IgD-negative memory B cell (primary cell): Measurements from ENCODE around the gene TMPRSS5. TPM values are rescaled to one million over a fixed set of nuclear protein-coding genes. Genes with fewer than 3 reads are reported as not detected.
A peak's percentile ranks its signal among the peaks of the same experiment; 100 is the strongest.

Experiments
- H3K27ac Mint-ChIP-seq, 3 donors: one replicate each; pipeline ENCODE4 v1.8.0; 2020 to 2022; ENCODE audit warnings: mild to moderate bottlenecking in 3 of 3, mixed read lengths in 3 of 3, moderate library complexity in 1 of 3
- H3K27me3 Mint-ChIP-seq: one replicate; pipeline ENCODE4 v1.8.0; 2021; ENCODE audit warnings: mixed read lengths
- H3K36me3 Mint-ChIP-seq: one replicate; pipeline ENCODE4 v1.8.0; 2020; ENCODE audit warnings: mild to moderate bottlenecking, mixed read lengths
- H3K4me1 Mint-ChIP-seq, 3 donors: one replicate each; pipeline ENCODE4 v1.8.0; 2020 to 2022; ENCODE audit warnings: mixed read lengths in 3 of 3, mild to moderate bottlenecking in 1 of 3
- H3K4me3 Mint-ChIP-seq, 4 donors: one replicate each; pipeline ENCODE4 v1.8.0; 2020 to 2022; ENCODE audit warnings: mild to moderate bottlenecking in 4 of 4, mixed read lengths in 4 of 4, moderate library complexity in 3 of 4
- H3K9me3 Mint-ChIP-seq, 3 donors: one replicate each; pipeline ENCODE4 v1.8.0; 2020 to 2021; ENCODE audit warnings: mixed read lengths in 3 of 3, mild to moderate bottlenecking in 1 of 3
- polyA plus RNA-seq: library from polyadenylated mRNA; unstranded; fragments of 300-500 nt; fragmentation: Illumina TruSeq; gene quantifications from one replicate; pipeline ENCODE4 v1.2.3, GENCODE V29; 2021

TMPRSS5 gene
- polyA plus RNA-seq, 1 donor from 2014 or later, result not detected

GRCh38 chr11:113667801-113668200 lies 38.3 kb downstream of the TMPRSS5 start:
- H3K27me3 Mint-ChIP-seq, result peaks cover 6% of the 10 kb centered on the region
- H3K27ac Mint-ChIP-seq, result no peak overlapping the region
- H3K36me3 Mint-ChIP-seq, result no peaks in the 10 kb centered on the region
- no peak overlapping the region for H3K4me3 Mint-ChIP-seq
- H3K9me3 Mint-ChIP-seq, result peaks cover 4 to 27% (median 19%) of the 10 kb centered on the region in 3 donors
- H3K4me1 Mint-ChIP-seq, result no peaks in the 10 kb centered on the region

GRCh38 chr11:113666584-113666983 lies 39.5 kb downstream of the TMPRSS5 start:
- no peak overlapping the region for H3K4me3 Mint-ChIP-seq
- H3K36me3 Mint-ChIP-seq, result no peaks in the 10 kb centered on the region
- no peaks in the 10 kb centered on the region for H3K4me1 Mint-ChIP-seq
- H3K9me3 Mint-ChIP-seq, result peaks cover 4 to 27% (median 19%) of the 10 kb centered on the region in 3 donors
- H3K27me3 Mint-ChIP-seq, result peaks cover 6% of the 10 kb centered on the region
- H3K27ac Mint-ChIP-seq, result no peak overlapping the region

GRCh38 chr11:113664981-113665710 lies 41.0 kb downstream of the TMPRSS5 start:
- Mint-ChIP-seq H3K4me1 (no peaks in the 10 kb centered on the region), H3K27me3 (peaks cover 6% of the 10 kb centered on the region), H3K36me3 (no peaks in the 10 kb centered on the region), H3K9me3 (peaks cover 4 to 27% (median 19%) of the 10 kb centered on the region in 3 donors), H3K27ac (no peak overlapping the region), H3K4me3 (no peak overlapping the region)

GRCh38 chr11:113664069-113664980 lies 41.8 kb downstream of the TMPRSS5 start:
- no peaks in the 10 kb centered on the region for H3K4me1 Mint-ChIP-seq
- H3K4me3 Mint-ChIP-seq, result no peak overlapping the region
- peaks cover 4 to 27% (median 19%) of the 10 kb centered on the region in 3 donors for H3K9me3 Mint-ChIP-seq
- H3K27me3 Mint-ChIP-seq, result peaks cover 6% of the 10 kb centered on the region
- H3K36me3 Mint-ChIP-seq, result no peaks in the 10 kb centered on the region
- H3K27ac Mint-ChIP-seq, result no peak overlapping the region

GRCh38 chr11:113663567-113663966 lies 42.5 kb downstream of the TMPRSS5 start:
- no peaks in the 10 kb centered on the region for H3K4me1 Mint-ChIP-seq
- H3K9me3 Mint-ChIP-seq, result peaks cover 4 to 27% (median 19%) of the 10 kb centered on the region in 3 donors
- H3K4me3 Mint-ChIP-seq, result no peak overlapping the region
- H3K27me3 Mint-ChIP-seq, result peaks cover 6% of the 10 kb centered on the region
- no peaks in the 10 kb centered on the region for H3K36me3 Mint-ChIP-seq
- no peak overlapping the region for H3K27ac Mint-ChIP-seq

- H3K4me3 Mint-ChIP-seq, result no peak overlapping the region
- H3K36me3 Mint-ChIP-seq, result no peaks in the 10 kb centered on the region
- H3K9me3 Mint-ChIP-seq, result peaks cover 0 to 5% (median 0%) of the 10 kb centered on the region in 3 donors
- H3K4me1 Mint-ChIP-seq, result no peaks in the 10 kb centered on the region
- peaks cover 23% of the 10 kb centered on the region for H3K27me3 Mint-ChIP-seq
- H3K27ac Mint-ChIP-seq, result no peak overlapping the region
Observed at GRCh38 chr11:113655771-113656170, 50.3 kb downstream of the TMPRSS5 start.

GRCh38 chr11:113651023-113651422 lies 55.1 kb downstream of the TMPRSS5 start:
- Mint-ChIP-seq H3K9me3 (peaks cover 0 to 5% (median 0%) of the 10 kb centered on the region in 3 donors), H3K27me3 (peaks cover 19% of the 10 kb centered on the region), H3K4me3 (no peak overlapping the region), H3K36me3 (no peaks in the 10 kb centered on the region), H3K27ac (peak overlapping the region in 1 of 3 donors; percentile 68), H3K4me1 (no peaks in the 10 kb centered on the region)

GRCh38 chr11:113649311-113649710 lies 56.8 kb downstream of the TMPRSS5 start:
- Mint-ChIP-seq H3K4me3 (no peak overlapping the region), H3K4me1 (no peaks in the 10 kb centered on the region), H3K27me3 (peaks cover 15% of the 10 kb centered on the region), H3K36me3 (no peaks in the 10 kb centered on the region), H3K27ac (no peak overlapping the region), H3K9me3 (peaks cover 0 to 5% (median 0%) of the 10 kb centered on the region in 3 donors)

- Mint-ChIP-seq H3K27ac (no peak overlapping the region), H3K4me1 (no peaks in the 10 kb centered on the region), H3K4me3 (no peak overlapping the region)
Observed at GRCh38 chr11:113647856-113648255, 58.3 kb downstream of the TMPRSS5 start.

GRCh38 chr11:113647108-113647507 lies 59.0 kb downstream of the TMPRSS5 start:
- Mint-ChIP-seq H3K36me3 (no peaks in the 10 kb centered on the region), H3K9me3 (peaks cover 0 to under 1% (median 0%) of the 10 kb centered on the region in 3 donors), H3K27me3 (peaks cover 4% of the 10 kb centered on the region), H3K4me3 (no peak overlapping the region), H3K27ac (no peak overlapping the region), H3K4me1 (no peaks in the 10 kb centered on the region)

More at GRCh38 chr11:113647856-113648255, 58.3 kb downstream of the TMPRSS5 start:
- H3K36me3 Mint-ChIP-seq, result no peaks in the 10 kb centered on the region
- H3K9me3 Mint-ChIP-seq, result peaks cover 0 to 2% (median 0%) of the 10 kb centered on the region in 3 donors
- H3K27me3 Mint-ChIP-seq, result peaks cover 8% of the 10 kb centered on the region

GRCh38 chr11:113645593-113646349 lies 60.3 kb downstream of the TMPRSS5 start:
- Mint-ChIP-seq H3K4me3 (no peak overlapping the region), H3K36me3 (no peaks in the 10 kb centered on the region), H3K27me3 (no peaks in the 10 kb centered on the region), H3K4me1 (no peaks in the 10 kb centered on the region), H3K9me3 (no peaks in the 10 kb centered on the region), H3K27ac (no peak overlapping the region)

GRCh38 chr11:113644605-113645004 lies 61.5 kb downstream of the TMPRSS5 start:
- H3K36me3 Mint-ChIP-seq, result no peaks in the 10 kb centered on the region
- no peaks in the 10 kb centered on the region for H3K4me1 Mint-ChIP-seq
- no peak overlapping the region for H3K4me3 Mint-ChIP-seq
- H3K27me3 Mint-ChIP-seq, result no peaks in the 10 kb centered on the region
- peak overlapping the region in 1 of 3 donors; percentile 7 for H3K27ac Mint-ChIP-seq
- H3K9me3 Mint-ChIP-seq, result no peaks in the 10 kb centered on the region

- no peak overlapping the region for H3K4me3 Mint-ChIP-seq
- H3K27ac Mint-ChIP-seq, result no peak overlapping the region
- H3K4me1 Mint-ChIP-seq, result no peaks in the 10 kb centered on the region
- no peaks in the 10 kb centered on the region for H3K27me3 Mint-ChIP-seq
- H3K9me3 Mint-ChIP-seq, result no peaks in the 10 kb centered on the region
- no peaks in the 10 kb centered on the region for H3K36me3 Mint-ChIP-seq
Observed at GRCh38 chr11:113643701-113644100, 62.4 kb downstream of the TMPRSS5 start.

GRCh38 chr11:113643006-113643585 lies 63.0 kb downstream of the TMPRSS5 start:
- H3K36me3 Mint-ChIP-seq, result no peaks in the 10 kb centered on the region
- no peaks in the 10 kb centered on the region for H3K27me3 Mint-ChIP-seq
- no peak overlapping the region for H3K27ac Mint-ChIP-seq
- H3K4me3 Mint-ChIP-seq, result no peak overlapping the region
- no peaks in the 10 kb centered on the region for H3K4me1 Mint-ChIP-seq
- no peaks in the 10 kb centered on the region for H3K9me3 Mint-ChIP-seq
